Type B pancreatic cell (in vitro differentiated cells): Measurements from ENCODE around the gene TCF25. TPM values are rescaled to one million over a fixed set of nuclear protein-coding genes. Genes with fewer than 3 reads are reported as not detected.

Experiments used
- DNase-seq: peaks from one replicate; pipeline ENCODE4 v3.0.0; 2021; ENCODE audit warnings: mixed read lengths; ENCODE audit not compliant: unreplicated experiment; ENCODE audit errors: extremely low spot score
- H3K27ac Mint-ChIP-seq: 2 replicates; pipeline ENCODE4 v1.8.0; 2021; ENCODE audit warnings: mild to moderate bottlenecking, mixed read lengths
- H3K27me3 Mint-ChIP-seq: 2 replicates; pipeline ENCODE4 v1.8.0; 2021; ENCODE audit warnings: mixed read lengths
- H3K36me3 Mint-ChIP-seq: 2 replicates; pipeline ENCODE4 v1.8.0; 2021; ENCODE audit warnings: mixed read lengths
- H3K4me1 Mint-ChIP-seq: one replicate; pipeline ENCODE4 v1.8.0; 2021; ENCODE audit warnings: mixed read lengths; ENCODE audit not compliant: unreplicated experiment
- H3K4me3 Mint-ChIP-seq: 2 replicates; pipeline ENCODE4 v1.8.0; 2021; ENCODE audit warnings: mild to moderate bottlenecking, mixed read lengths
- H3K9me3 Mint-ChIP-seq: 2 replicates; pipeline ENCODE4 v1.8.0; 2021; ENCODE audit warnings: mixed read lengths
- CTCF ChIP-seq: fragments of 200-600 bp; sonication (generic); conservative IDR thresholded peaks from 2 replicates; pipeline ENCODE4 v1.5.0; 2021; ENCODE audit warnings: antibody characterized with exemption, mild to moderate bottlenecking
- total RNA-seq: library from RNA; stranded (reverse); gene quantifications from 2 replicates; pipeline ENCODE4 v1.2.1, GENCODE V29; 2021; ENCODE audit warnings: low replicate concordance

Gene TCF25
- total RNA-seq, 1 donor from 2014 or later = 184 TPM

DNA sequence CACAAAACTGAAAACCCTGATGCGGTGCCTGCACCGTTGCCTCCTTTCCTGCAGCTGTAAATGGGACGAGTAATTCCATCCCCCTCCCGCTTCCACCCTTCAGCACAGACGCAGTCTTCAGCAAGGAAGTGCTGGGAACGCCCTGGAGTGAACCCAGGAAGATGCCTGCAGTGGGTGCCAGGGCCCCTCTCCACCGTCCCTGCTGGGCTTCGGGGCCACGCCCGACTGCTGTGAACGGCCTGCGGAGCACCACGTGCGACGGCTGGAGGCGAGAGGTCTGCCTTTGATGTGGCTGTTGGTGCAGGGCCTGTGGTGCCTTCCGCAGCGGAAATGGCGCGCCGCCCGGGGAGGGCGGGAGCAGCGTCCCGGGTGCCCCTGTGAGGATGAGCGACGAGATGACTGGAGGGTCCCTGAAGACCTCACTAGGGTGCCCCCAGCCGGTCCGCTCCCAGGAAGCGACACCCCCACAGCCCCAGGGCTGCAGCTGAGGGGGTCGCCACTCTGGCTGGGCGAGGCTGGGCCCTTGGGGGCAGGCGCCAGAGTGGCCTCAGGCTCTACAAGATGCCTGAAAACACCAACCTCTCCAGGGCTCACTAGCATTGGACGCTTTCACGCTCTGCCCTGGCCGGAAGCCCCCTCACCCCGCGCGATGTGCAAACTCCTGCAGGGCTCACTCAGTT is 44.5 kb downstream of the TCF25 start:
- peaks cover 22% of the 10 kb centered on the region for H3K27me3 Mint-ChIP-seq
- TF ChIP-seq CTCF = no peak
- no peak overlapping the region for H3K27ac Mint-ChIP-seq
- H3K36me3 Mint-ChIP-seq = no peaks in the 10 kb centered on the region
- peak overlapping the region; percentile 76 for H3K4me3 Mint-ChIP-seq
- DNase-seq = no peak
- no peaks in the 10 kb centered on the region for H3K4me1 Mint-ChIP-seq
- H3K9me3 Mint-ChIP-seq = no peaks in the 10 kb centered on the region

DNA sequence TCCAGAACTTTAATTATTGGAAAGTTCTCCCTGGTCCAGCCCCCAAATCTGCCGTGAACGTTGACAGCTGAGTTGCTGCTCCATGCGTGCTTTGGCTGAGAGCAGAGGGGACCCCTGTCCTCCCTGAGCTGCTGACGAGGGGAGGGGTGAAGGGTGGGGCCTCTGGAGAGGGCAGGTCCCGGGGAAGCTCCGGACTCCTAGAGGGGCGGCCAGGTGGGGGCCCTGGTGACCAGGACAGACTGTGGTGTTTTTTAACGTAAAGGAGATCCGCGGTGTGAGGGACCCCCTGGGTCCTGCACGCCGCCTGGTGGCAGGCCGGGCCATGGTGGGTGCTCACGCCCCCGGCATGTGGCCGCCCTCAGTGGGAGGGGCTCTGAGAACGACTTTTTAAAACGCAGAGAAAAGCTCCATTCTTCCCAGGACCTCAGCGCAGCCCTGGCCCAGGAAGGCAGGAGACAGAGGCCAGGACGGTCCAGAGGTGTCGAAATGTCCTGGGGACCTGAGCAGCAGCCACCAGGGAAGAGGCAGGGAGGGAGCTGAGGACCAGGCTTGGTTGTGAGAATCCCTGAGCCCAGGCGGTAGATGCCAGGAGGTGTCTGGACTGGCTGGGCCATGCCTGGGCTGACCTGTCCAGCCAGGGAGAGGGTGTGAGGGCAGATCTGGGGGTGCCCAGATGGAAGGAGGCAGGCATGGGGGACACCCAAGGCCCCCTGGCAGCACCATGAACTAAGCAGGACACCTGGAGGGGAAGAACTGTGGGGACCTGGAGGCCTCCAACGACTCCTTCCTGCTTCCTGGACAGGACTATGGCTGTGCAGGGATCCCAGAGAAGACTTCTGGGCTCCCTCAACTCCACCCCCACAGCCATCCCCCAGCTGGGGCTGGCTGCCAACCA is 45.3 kb downstream of the TCF25 start, which contains the start of gene MC1R:
Gene MC1R, plus strand, starts transcription at position 410 of the 895 bp plus-strand sequence. Its CDS starts 397 bp downstream, at position 807.
- Mint-ChIP-seq H3K4me3 (peak within 1 kb of the TSS; percentile 76), H3K4me1 (no peaks in the 10 kb centered on the region), H3K27ac (no peak within 1 kb of the TSS), H3K36me3 (no peaks in the 10 kb centered on the region), H3K9me3 (no peaks in the 10 kb centered on the region), H3K27me3 (peaks cover 22% of the 10 kb centered on the region)
- TF ChIP-seq CTCF = peak; percentile 76
- no peak for DNase-seq

- Mint-ChIP-seq H3K36me3 (no peaks in the 10 kb centered on the region), H3K4me1 (no peaks in the 10 kb centered on the region), H3K27me3 (peaks cover 25% of the 10 kb centered on the region), H3K9me3 (no peaks in the 10 kb centered on the region), H3K4me3 (no peak overlapping the region), H3K27ac (no peak overlapping the region)
- no peak for TF ChIP-seq CTCF
- no peak for DNase-seq
Observed at GRCh38 chr16:89919535-89920406, 46.4 kb downstream of the TCF25 start.

DNA sequence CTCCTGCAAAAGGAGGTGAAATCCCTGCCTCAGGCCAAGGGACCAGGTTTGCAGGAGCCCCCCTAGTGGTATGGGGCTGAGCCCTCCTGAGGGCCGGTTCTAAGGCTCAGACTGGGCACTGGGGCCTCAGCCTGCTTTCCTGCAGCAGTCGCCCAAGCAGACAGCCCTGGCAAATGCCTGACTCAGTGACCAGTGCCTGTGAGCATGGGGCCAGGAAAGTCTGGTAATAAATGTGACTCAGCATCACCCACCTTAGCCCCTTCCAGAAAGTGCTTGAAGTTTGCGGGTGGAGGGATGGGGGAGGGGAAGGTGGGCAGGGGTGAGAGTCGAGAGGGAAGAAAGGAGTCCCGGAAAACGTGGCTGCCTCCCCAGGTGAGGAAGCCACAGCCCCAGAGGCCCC is 47.3 kb downstream of the TCF25 start:
- H3K27ac Mint-ChIP-seq = no peak overlapping the region
- no peak overlapping the region for H3K4me3 Mint-ChIP-seq
- peaks cover 25% of the 10 kb centered on the region for H3K27me3 Mint-ChIP-seq
- TF ChIP-seq CTCF = no peak
- DNase-seq = no peak
- no peaks in the 10 kb centered on the region for H3K9me3 Mint-ChIP-seq
- no peaks in the 10 kb centered on the region for H3K36me3 Mint-ChIP-seq
- no peaks in the 10 kb centered on the region for H3K4me1 Mint-ChIP-seq

DNA sequence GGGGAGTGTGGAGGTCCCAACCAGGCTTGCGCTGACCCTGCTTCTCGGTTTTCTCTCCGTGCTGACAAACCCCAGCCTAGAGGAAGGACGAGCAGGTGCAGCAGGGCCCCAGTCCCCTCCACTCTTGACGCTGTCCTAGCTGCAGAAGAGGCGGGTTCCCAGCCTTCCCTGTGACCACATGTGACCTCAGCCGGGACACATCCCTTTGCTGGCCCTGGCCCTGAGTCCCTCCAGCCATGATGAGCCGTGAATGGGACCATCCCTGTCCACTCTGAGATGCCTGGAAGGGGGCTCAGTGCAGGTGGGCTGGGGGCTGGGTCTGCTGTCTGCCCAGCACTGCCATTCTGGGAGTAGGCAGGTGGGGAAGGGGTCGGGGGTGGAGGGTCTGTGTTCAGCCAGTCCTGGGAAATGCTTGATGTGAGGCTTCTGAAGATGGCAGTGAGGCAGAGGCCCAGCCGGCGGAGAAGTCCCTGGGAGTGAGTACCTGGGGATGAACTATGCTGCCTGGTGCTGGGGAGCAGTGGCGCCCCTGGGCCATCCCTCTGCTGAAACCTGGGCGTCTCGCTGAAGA is 47.8 kb downstream of the TCF25 start:
- no peaks in the 10 kb centered on the region for H3K4me1 Mint-ChIP-seq

More for the DNA sequence above, 47.8 kb downstream of the TCF25 start:
- DNase-seq = no peak
- Mint-ChIP-seq H3K27ac (no peak overlapping the region), H3K36me3 (no peaks in the 10 kb centered on the region), H3K9me3 (no peaks in the 10 kb centered on the region), H3K27me3 (peaks cover 25% of the 10 kb centered on the region), H3K4me3 (peak overlapping the region; percentile 91)
- no peak for TF ChIP-seq CTCF
